Activated naive CD4-positive, alpha-beta T cell treated with anti-CD3 and anti-CD28 coated beads, Interleukin-2, amount 50 U/mL, for 24 hours (primary cell): ENCODE results near the gene IGFBP5.
A peak's percentile ranks its signal among the peaks of the same experiment; 100 is the strongest.

Experiments
- H3K27ac Mint-ChIP-seq: one replicate; pipeline ENCODE4 v1.8.0; 2021; ENCODE audit warnings: mild to moderate bottlenecking, mixed read lengths
- H3K27me3 Mint-ChIP-seq: one replicate; pipeline ENCODE4 v1.8.0; 2021; ENCODE audit warnings: mixed read lengths
- H3K36me3 Mint-ChIP-seq: one replicate; pipeline ENCODE4 v1.8.0; 2021; ENCODE audit warnings: mixed read lengths
- H3K4me1 Mint-ChIP-seq: one replicate; pipeline ENCODE4 v1.8.0; 2021; ENCODE audit warnings: mixed read lengths
- H3K4me3 Mint-ChIP-seq: one replicate; pipeline ENCODE4 v1.8.0; 2021; ENCODE audit warnings: mild to moderate bottlenecking, mixed read lengths
- H3K9me3 Mint-ChIP-seq: one replicate; pipeline ENCODE4 v1.8.0; 2021; ENCODE audit warnings: mixed read lengths

IGFBP5 gene

DNA sequence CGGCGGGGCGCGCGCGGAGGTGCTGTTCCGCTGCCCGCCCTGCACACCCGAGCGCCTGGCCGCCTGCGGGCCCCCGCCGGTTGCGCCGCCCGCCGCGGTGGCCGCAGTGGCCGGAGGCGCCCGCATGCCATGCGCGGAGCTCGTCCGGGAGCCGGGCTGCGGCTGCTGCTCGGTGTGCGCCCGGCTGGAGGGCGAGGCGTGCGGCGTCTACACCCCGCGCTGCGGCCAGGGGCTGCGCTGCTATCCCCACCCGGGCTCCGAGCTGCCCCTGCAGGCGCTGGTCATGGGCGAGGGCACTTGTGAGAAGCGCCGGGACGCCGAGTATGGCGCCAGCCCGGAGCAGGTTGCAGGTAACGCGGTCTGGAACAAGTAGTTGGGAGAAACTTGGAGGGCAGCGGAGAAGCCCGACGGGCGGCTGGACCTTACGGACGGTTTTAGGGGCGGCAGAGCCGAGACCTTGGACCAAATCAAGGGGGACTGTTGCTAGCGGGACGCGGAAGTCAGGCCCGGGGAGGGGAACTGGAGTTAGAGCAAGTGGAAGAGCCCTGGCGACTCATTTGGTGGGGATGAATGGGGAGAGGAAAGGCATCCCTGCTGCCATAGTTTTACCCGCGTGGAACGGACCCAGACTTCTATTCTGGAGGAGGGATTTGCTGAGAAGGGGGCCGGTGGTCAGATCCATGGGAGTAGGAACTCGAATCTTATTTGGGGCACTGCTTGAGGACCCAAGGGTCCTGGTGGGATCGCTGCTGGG lies 61.6 kb downstream of the IGFBP5 start:
- Mint-ChIP-seq H3K4me1 (peaks cover 24% of the 10 kb centered on the region), H3K9me3 (no peaks in the 10 kb centered on the region), H3K36me3 (no peaks in the 10 kb centered on the region), H3K4me3 (peak overlapping the region; percentile 70), H3K27ac (no peak overlapping the region), H3K27me3 (peaks cover 46% of the 10 kb centered on the region)

DNA sequence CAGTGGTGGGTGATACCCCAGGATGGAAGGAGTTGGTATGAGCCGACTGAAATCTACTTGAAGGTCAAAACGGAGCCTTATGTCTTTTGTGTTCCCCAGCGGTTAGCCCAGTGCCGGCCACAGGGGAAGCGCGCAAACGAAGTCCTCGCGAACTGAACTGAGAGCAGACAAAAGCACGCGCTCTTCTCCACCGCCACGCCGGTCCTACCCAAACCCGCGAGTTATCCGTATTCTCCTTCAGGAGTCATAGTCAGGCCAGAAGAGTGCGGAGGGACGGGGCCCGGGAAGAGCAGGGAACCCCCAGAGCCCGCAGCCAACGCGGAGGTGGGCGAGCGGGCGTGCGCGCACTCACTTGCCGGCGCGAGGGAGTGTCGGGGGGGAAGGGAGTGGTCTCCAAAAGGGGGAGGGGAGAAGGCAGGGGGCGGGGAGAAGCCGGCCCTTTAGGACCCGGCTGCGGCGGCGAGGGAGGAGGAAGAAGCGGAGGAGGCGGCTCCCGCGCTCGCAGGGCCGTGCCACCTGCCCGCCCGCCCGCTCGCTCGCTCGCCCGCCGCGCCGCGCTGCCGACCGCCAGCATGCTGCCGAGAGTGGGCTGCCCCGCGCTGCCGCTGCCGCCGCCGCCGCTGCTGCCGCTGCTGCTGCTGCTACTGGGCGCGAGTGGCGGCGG lies 62.3 kb downstream of the IGFBP5 start, which contains the start of gene IGFBP2:
TSS of gene IGFBP2 (plus strand) at position 469 of the 664 bp plus-strand sequence. CDS start at position 573, 104 bp downstream.
- Mint-ChIP-seq H3K27me3 (peaks cover 46% of the 10 kb centered on the region), H3K4me1 (peaks cover 24% of the 10 kb centered on the region), H3K36me3 (no peaks in the 10 kb centered on the region), H3K4me3 (peak within 1 kb of the TSS; percentile 82), H3K27ac (no peak within 1 kb of the TSS), H3K9me3 (no peaks in the 10 kb centered on the region)

DNA sequence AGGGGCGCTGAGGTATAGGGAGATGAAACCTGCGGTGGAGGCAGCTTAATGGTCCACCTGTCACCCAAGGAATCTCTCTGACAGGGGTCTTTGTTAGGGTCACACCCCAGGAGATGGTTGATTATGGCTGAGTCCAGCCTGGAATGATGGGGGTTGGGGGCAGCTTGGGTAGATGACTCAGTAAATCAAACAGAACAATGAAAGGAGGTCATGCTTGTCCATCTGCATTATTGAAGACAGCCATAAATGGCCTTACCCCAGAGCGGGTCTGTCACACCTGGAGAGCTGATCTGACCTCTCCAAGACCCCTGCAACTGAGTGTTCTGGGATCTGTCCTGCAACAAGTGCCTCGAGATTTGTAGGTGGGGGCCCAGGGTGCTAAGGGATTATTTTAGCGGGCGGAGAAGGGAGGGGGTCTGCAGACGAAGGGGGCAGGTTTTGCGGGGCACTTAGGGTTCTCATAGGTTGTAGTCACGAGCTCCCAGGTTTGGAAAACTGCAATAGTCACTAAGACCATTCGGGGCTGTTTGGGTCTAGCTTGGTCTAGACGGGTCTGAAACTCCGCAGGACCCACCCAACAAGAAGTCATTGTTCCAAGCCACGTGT lies 62.9 kb downstream of the IGFBP5 start:
- Mint-ChIP-seq H3K4me1 (peaks cover 24% of the 10 kb centered on the region), H3K27me3 (peaks cover 44% of the 10 kb centered on the region), H3K36me3 (no peaks in the 10 kb centered on the region), H3K4me3 (peak overlapping the region; percentile 82), H3K9me3 (no peaks in the 10 kb centered on the region), H3K27ac (no peak overlapping the region)

- H3K4me3 Mint-ChIP-seq: no peak overlapping the region
- H3K9me3 Mint-ChIP-seq: no peaks in the 10 kb centered on the region
- peaks cover 22% of the 10 kb centered on the region for H3K27me3 Mint-ChIP-seq
- no peak overlapping the region for H3K27ac Mint-ChIP-seq
- no peaks in the 10 kb centered on the region for H3K36me3 Mint-ChIP-seq
- H3K4me1 Mint-ChIP-seq: peaks cover 17% of the 10 kb centered on the region
Measured at GRCh38 chr2:216629784-216630183, 65.6 kb downstream of the IGFBP5 start.

- no peak overlapping the region for H3K4me3 Mint-ChIP-seq
- no peaks in the 10 kb centered on the region for H3K36me3 Mint-ChIP-seq
- peaks cover 6% of the 10 kb centered on the region for H3K27me3 Mint-ChIP-seq
- H3K27ac Mint-ChIP-seq: no peak overlapping the region
- no peaks in the 10 kb centered on the region for H3K4me1 Mint-ChIP-seq
- H3K9me3 Mint-ChIP-seq: no peaks in the 10 kb centered on the region
Measured at GRCh38 chr2:216626875-216627245, 68.5 kb downstream of the IGFBP5 start.

DNA sequence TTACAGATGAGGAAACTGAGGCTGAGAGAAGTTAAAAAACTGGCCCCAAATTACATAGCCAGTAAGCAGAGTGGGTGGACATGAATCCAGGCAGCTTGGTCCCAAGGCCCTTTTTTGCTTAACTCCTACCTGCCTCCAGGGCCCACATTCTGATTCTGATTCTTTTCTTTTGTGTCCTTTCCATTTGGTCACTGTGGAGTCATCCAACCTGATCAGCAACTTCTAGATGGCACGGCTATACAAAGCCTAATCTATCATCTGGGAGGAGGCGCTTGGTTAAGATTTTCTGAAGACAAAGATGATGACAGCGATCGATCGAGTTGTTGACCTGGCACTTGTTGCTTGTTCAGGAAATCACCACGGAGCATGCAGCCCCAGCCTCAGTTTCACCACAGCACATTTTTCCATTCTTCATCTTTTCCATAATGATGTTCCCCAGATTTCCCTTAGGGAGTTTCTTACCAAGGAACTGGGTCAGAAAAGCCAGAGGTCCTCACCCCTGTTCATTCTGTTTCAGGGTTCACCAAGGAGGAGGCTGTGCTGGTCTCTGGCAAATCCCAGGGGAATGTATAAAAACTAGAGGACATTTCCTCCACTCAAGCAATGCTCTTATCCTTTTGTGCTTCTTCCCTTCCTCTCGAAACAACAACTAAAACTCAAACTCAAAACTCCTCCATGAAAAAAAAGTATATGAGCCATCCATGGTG lies 69.0 kb downstream of the IGFBP5 start:
- no peaks in the 10 kb centered on the region for H3K36me3 Mint-ChIP-seq
- no peaks in the 10 kb centered on the region for H3K4me1 Mint-ChIP-seq
- H3K9me3 Mint-ChIP-seq: no peaks in the 10 kb centered on the region
- H3K27me3 Mint-ChIP-seq: peaks cover under 1% of the 10 kb centered on the region
- no peak overlapping the region for H3K27ac Mint-ChIP-seq
- H3K4me3 Mint-ChIP-seq: no peak overlapping the region

DNA sequence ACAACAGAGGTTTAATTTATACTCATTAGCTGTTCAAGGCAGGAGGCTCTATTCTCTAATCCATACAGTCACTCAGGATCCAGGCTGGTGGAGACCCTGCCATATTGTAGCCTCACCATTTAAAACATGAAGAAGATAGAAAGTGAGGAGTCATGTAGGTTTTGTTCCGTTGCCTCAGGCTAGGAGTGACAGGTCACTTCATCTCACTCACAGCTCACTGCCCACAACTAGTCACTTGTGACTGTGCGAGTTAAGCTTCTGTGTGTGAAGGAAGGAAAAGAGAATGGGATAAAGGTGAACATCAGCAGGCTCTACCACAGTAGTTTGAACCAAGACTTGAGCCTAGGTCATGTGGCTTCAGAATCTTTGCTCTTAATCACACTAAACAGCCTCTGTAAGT lies 71.1 kb downstream of the IGFBP5 start:
- Mint-ChIP-seq H3K4me1 (no peaks in the 10 kb centered on the region), H3K36me3 (no peaks in the 10 kb centered on the region), H3K27me3 (no peaks in the 10 kb centered on the region), H3K9me3 (no peaks in the 10 kb centered on the region), H3K4me3 (no peak overlapping the region), H3K27ac (no peak overlapping the region)

DNA sequence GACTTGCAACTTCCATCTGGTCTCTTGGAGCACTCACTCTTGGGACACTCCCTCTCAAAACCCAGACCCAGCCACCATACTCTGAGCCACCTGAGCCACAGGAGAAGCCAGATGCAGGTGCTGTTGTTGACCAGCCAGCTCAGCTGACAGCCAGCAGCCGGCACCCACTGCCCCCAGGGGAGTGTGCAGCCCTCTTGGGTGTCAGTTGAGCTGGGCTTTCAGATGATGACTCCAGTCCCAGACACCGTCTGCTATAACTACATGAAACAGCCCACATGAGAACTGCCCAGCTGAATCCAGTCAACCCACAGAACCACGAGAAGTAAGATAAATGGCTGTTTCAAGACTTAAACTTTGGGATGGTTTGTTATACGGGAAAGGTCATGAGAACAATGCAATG lies 72.8 kb downstream of the IGFBP5 start:
- H3K36me3 Mint-ChIP-seq: no peaks in the 10 kb centered on the region
- no peak overlapping the region for H3K27ac Mint-ChIP-seq
- no peaks in the 10 kb centered on the region for H3K27me3 Mint-ChIP-seq
- H3K9me3 Mint-ChIP-seq: no peaks in the 10 kb centered on the region
- H3K4me1 Mint-ChIP-seq: no peaks in the 10 kb centered on the region
- H3K4me3 Mint-ChIP-seq: no peak overlapping the region
